RKO (cell line): ENCODE measurements around the gene HSBP1L1.
A peak's percentile ranks its signal among the peaks of the same experiment; 100 is the strongest.
"Not testable (repeated sequence)": the region's sequence is repeated elsewhere in the genome, so short reads cannot be mapped to it uniquely, and the experiment has no call there.

Experiments
- DNase-seq: peaks from one replicate; pipeline ENCODE4 v3.0.0-alpha.2; 2016; ENCODE audit warnings: low spot score

The HSBP1L1 gene

DNA sequence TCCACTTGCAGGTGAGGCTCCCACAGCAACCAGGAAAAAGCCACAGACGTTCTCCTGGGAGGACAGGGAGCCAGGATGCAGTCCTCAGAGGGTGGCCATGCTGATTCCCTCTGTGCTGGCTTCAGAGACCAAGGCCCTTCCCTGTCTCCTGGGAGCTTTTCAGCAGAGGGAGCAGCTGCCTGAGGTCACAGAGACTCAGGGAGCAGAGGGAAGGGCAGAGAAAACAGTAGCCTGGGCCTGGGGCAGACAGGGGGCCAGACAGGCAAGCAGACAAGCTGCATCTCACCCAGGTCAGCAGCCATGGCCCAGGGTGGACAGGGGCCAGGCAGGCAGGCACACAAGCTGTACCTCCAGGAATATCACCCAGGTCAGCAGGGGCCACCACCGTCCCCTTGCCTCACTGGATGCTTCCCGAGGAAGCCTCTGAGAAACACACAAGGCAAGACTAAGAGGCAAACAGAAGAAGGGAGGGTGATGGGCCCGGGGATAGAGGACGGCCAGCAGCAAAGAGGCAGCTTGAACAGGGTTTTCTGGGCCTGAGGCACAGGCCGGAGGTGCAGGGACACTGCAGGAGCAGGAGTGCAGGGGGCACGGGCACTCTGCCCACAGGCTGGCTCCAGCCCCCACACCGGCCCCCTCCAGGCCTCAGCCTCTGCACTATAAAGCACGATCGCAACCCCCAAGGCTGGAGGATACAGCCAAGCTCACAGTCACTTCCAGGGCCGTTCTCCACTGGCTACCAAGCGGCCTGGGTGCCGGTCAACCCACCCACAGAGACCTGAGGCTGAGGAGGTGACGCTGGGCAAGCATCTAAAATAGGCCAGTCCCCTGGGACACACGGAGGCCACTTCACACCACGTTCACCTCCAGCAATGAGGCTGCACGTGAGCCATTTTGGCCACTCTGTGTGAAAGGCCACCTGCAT lies 19.1 kb upstream of the HSBP1L1 start:
- no peak for DNase-seq

DNA sequence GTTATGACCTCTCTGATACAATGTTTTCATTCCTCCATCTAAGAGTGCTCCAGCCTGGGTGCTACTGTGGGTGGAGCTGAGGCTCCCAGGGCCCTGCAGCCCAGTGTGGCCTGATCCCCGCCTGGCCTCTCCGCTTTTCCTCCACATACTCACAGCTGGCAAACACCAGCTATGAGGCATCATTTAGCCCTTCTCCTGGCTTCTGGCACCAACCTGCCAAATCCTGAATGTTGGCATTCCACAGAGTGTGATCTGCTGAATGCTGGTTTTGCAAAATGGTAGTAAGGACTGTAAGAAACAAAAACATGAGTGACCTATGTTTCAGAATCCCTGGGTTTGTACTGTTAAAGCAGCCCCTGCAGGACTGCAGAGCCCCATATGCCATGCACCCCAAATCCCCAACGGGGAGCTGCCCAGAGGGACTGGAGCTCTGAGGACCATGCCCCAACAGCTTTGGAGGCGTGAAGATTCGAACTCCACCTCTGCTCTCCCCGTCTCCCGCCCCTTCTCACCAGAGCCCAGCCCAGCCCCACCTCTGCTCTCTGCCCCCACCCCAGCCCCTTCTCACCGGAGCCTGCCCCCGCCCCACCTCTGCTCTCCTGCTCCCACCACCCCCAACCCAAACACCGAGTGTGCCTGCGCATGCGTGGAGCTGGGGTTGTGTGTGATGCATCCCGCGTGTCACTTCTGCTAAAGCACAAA lies 17.2 kb upstream of the HSBP1L1 start:
- no peak for DNase-seq

DNA sequence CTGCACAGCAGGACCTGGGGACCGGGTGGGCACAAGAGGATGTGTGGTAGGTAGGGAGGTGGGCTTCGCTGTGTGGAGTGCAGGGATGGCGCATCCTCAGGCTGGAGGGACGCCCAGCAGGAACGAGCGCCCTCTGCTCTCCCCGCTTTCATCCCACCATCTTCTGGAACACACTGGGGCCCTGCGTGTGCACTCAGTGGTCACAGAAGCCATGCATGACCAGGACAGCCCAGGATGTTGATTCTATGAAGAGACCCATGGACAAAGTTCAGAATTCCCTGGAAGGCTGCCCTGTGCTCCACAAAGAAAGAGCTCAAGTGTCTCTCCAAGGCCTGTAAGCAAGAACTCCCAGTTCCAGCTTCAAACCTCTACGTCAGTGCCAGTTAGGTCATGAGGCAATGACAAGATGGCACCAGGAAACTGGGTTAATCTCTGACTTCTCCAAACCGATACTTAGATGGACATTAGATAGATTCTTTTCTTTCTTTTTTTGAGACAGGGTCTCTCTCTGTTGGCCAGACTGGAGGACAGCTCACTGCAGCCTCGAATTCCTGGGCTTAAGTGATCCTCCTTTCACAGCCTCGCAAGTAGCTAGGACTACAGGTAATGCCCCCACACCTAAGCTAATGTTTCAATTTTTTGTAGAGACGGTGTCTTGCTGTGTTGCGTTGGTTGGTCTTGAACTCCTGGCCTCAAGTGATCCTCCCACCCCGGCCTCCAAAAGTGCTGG lies 16.4 kb upstream of the HSBP1L1 start:
- DNase-seq, result no peak

DNA sequence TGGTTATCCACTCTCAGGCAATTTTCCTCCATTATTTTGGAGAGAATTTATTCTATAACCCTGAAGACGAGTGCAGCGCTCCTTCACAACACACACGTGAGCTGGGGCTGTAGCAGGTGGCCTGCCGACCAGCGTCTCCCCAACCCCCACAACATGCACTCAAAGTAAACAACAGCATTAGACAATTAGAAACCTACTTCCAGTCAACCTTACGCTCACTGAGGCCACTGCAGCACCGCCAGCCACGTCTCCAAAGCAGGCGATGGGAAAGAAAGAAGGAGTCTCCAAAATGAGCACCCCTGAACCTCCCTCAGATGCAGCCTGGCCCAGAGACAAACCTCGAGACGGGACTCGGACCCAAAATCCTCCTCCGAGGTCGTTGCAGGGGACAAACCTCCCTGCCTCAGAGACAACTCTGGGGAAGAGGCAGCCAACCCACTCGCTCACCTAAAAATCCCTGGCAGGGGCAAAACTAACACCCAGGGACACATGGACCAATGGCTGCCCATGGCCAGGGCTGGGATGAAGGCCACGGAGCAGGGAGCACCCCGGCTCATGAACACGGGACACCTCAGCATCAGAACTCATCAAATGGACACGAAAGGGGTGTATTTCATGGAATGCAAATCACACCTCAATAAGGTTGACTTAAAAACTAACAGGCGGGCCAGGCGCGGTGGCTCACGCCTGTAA lies 15.6 kb upstream of the HSBP1L1 start:
- no peak for DNase-seq

- DNase-seq, result no peak
Observed at GRCh38 chr18:79949697-79950487, 14.6 kb upstream of the HSBP1L1 start.

GRCh38 chr18:79950515-79951341 lies 13.7 kb upstream of the HSBP1L1 start:
- peak; percentile 51 for DNase-seq

GRCh38 chr18:79951545-79952455 lies 12.6 kb upstream of the HSBP1L1 start, which contains the start of gene SLC66A2:
Gene SLC66A2, minus strand, starts transcription at chr18:79951653. Its CDS starts 727 bp downstream, at chr18:79950926.
- peak; percentile 82 for DNase-seq

DNA sequence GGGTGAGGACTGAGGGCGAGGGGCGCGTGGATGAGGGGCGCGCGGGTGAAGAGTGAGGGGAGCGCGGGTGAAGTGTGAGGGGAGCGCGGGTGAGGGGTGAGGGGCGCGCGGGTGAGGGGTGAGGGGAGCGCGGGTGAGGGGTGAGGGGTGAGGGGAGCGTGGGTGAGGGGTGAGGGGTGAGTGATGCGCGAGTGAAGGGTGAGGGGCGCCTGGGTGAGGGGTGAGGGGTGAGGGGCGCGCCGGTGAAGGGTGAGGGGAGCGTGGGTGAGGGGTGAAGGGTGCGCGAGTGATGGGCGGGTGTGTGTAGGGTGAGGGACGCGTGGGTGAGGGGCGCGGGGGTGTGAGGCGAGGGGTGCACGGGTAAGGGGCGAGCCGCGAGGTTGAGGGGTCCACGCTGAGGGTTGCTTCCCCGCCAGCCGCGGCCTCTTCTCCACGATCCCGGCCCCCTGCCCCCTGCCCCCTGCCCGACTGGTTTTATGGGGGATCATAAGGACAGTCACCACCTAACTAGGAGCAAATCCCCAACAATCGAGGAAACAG lies 11.9 kb upstream of the HSBP1L1 start:
- no peak for DNase-seq

GRCh38 chr18:79952996-79953559 lies 11.4 kb upstream of the HSBP1L1 start:
- no peak for DNase-seq

GRCh38 chr18:79953971-79954651 lies 10.3 kb upstream of the HSBP1L1 start:
- DNase-seq, result peak; percentile 57

DNA sequence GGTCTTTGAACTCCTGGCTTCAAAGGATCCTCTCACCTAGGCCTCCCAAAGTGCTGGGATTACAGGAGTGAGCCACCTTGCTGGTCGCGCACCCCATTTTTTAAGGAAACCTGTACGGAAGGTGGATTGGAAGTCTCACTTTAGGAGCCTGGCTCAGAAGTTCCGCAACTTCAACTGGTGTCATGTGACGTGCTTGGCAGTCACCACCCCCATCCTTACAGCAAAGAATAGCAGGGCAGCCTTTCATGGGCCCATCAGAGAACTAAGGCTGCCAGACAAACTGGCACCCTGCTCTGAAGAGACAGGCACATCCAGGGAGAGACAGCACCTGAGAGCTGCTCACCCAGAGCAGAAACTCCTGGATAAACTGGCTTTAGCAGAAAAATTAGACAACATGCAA lies 9.7 kb upstream of the HSBP1L1 start:
- DNase-seq, result no peak

DNA sequence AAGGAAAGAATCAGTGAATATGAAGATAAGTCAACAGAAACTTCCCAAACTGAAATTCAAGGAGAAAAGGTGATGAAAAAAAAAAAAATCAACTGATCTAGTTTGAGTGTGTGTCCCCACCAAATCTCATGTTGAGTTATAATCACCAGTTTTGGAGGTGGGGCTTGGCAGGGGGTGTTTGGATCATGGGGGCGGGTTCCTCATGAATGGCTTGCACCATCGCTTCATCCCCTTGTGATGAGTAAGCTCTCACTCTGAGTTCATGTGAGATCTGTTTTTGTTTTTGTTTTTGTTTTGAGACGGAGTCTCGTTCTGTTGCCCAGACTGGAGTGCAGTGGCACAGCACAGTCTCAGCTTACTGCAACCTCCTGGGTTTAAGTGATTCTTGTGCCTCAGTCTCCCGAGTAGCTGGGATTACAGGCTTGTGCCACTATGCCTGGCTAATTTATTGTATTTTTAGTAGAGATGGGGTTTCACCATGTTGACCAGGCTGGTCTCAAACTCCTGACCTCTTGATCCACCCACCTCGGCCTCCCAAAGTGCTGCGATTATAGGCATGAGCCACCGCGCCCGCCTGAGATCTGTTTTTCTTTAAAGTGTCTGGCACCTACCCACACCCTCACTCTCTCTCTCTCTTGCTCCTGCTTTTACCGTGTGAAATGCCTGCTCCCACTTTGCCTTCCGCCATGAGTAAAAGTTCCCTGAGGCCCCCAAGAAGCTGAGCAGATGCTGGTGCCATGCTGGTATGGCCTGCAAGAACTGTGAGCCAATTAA lies 9.0 kb upstream of the HSBP1L1 start:
- no peak for DNase-seq

DNA sequence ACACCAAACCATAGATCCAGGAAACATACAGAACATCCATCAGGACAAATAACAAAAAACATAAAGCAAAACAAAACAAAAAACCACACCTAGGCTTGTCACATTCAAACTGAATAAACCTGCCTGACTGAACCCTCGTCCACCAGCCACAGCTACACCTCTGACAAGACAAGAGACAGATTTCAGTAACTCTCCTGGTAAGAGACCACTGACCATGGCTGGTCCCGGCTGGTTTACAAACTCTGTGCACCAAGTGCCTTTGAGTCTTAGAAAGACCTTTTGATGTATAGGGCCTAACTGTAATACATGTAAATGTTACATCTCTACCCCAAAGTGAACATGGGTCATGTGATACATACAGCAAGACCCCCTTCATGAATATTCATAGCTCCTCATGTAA lies 8.2 kb upstream of the HSBP1L1 start:
- no peak for DNase-seq

DNA sequence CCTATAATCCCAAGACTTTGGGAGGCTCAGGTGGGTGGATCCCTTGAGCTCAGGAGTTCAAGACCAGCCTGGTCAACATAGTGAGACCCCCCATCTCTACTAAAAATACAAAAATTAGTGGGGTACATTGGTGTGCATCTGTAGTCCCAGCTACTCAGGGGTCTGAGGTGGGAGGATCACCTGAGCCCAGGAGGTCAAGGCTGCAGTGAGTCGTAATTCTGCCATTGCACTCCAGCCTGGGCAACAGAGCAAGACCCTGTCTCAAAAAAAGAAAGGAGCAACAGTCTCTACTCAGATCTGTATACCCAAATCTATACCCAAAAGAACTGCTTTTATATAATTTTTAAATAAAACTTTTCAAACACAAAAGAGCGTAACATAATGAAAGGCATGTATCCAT lies 5.5 kb upstream of the HSBP1L1 start:
- DNase-seq, result no peak

GRCh38 chr18:79960161-79960801 lies 4.2 kb upstream of the HSBP1L1 start:
- not testable (repeated sequence) for DNase-seq

DNA sequence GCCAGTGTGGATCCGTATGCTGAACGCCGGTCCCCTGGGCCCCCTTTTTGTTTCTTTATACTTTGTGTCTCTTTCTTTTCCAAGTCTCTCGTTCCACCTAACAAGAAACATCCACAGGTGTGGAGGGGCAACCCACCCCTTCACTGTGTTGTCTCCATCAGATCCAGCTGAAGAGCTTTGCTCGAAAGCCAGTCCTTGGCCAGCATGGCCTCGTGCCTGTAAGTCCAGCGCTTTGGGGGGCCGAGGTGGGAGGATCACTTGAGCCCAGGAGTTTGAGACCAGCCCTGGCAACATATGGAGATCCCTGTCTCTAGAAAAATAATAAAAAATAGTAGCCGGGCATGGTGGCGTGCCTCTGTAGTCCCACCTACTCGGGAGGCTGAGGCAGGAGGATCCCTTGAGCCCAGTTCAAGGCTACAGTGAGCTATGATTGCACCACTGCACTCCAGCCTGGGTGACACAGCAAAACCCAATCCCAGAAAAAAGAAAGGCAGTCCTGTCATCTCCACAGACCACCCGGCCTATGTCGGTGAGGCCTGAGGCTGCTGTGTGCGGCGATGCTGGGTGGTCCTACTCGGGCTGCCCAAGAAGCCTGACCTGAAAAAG lies 3.4 kb upstream of the HSBP1L1 start:
- DNase-seq, result no peak
